Activated naive CD4-positive, alpha-beta T cell treated with anti-CD3 and anti-CD28 coated beads, Interleukin-2, amount 50 U/mL, for 72 hours (primary cell): ENCODE results near the gene TMEM30B. TPM values are rescaled to one million over a fixed set of nuclear protein-coding genes. Genes with fewer than 3 reads are reported as not detected.
"Not testable (repeated sequence)": the region's sequence is repeated elsewhere in the genome, so short reads cannot be mapped to it uniquely, and the experiment has no call there.

Source experiments
- ATAC-seq, 2 donors: fragments of 150-1000 bp; cut with Tn5 transposase; 2 replicates each; pipeline ENCODE4 v1.10.0; 2021; ENCODE audit warnings: mild to moderate bottlenecking in 2 of 2, moderate library complexity in 2 of 2
- DNase-seq, 2 donors: peaks; one replicate each; pipeline ENCODE4 v3.0.0; 2021 to 2022; ENCODE audit warnings: low spot score in 2 of 2
- H3K27ac Mint-ChIP-seq, 2 donors: one replicate each; pipeline ENCODE4 v1.8.0; 2022; ENCODE audit warnings: mild to moderate bottlenecking in 2 of 2, mixed read lengths in 2 of 2
- H3K36me3 Mint-ChIP-seq, 2 donors: one replicate each; pipeline ENCODE4 v1.8.0; 2022; ENCODE audit warnings: mixed read lengths in 2 of 2
- H3K9me3 Mint-ChIP-seq, 2 donors: one replicate each; pipeline ENCODE4 v1.8.0; 2022; ENCODE audit warnings: mixed read lengths in 2 of 2
- total RNA-seq, 2 donors: library from RNA; stranded (reverse); gene quantifications; one replicate each; pipeline ENCODE4 v1.2.3, GENCODE V29; 2022

The TMEM30B gene
- total RNA-seq: 1 to 10 TPM; 1.4 to 2.1 TPM

- H3K9me3 Mint-ChIP-seq: no peaks in the 10 kb centered on the region
Measured at GRCh38 chr14:61281186-61281947, at the start of gene TMEM30B. Gene TMEM30B, minus strand, starts transcription at chr14:61281338. Its CDS starts 191 bp downstream, at chr14:61281147.

GRCh38 chr14:61330511-61330910 is 49.4 kb upstream of the TMEM30B start:
- DNase-seq: no peak
- peak overlapping the region; percentile 92 to 98 for H3K27ac Mint-ChIP-seq
- peak; percentile 60 to 73 for ATAC-seq
- peaks cover 20 to 31% of the 10 kb centered on the region in 2 donors for H3K36me3 Mint-ChIP-seq
- no peaks in the 10 kb centered on the region for H3K9me3 Mint-ChIP-seq

More at GRCh38 chr14:61281186-61281947, at the start of gene TMEM30B:
- no peak for DNase-seq
- H3K36me3 Mint-ChIP-seq: peaks cover 0 to 7% of the 10 kb centered on the region in 2 donors
- peak within 1 kb of the TSS; percentile 41 to 91 for H3K27ac Mint-ChIP-seq
- ATAC-seq: no peak

GRCh38 chr14:61329478-61330051 is 48.4 kb upstream of the TMEM30B start:
- ATAC-seq: peak in 1 of 2 donors; percentile 8
- no peak for DNase-seq
- H3K9me3 Mint-ChIP-seq: no peaks in the 10 kb centered on the region
- peak overlapping the region; percentile 92 to 98 for H3K27ac Mint-ChIP-seq
- peaks cover 18 to 34% of the 10 kb centered on the region in 2 donors for H3K36me3 Mint-ChIP-seq

GRCh38 chr14:61328626-61329262 is 47.6 kb upstream of the TMEM30B start:
- ATAC-seq (peak in 1 of 2 donors; percentile 27), DNase-seq (no peak)
- H3K36me3 Mint-ChIP-seq: peaks cover 21 to 37% of the 10 kb centered on the region in 2 donors
- H3K9me3 Mint-ChIP-seq: no peaks in the 10 kb centered on the region
- H3K27ac Mint-ChIP-seq: peak overlapping the region; percentile 92 to 98

GRCh38 chr14:61326847-61327246 is 45.7 kb upstream of the TMEM30B start:
- no peak for DNase-seq
- peaks cover 37 to 54% of the 10 kb centered on the region in 2 donors for H3K36me3 Mint-ChIP-seq
- peak overlapping the region; percentile 92 to 98 for H3K27ac Mint-ChIP-seq
- H3K9me3 Mint-ChIP-seq: no peaks in the 10 kb centered on the region
- no peak for ATAC-seq

- Mint-ChIP-seq H3K9me3 (no peaks in the 10 kb centered on the region), H3K36me3 (peaks cover 37 to 54% of the 10 kb centered on the region in 2 donors), H3K27ac (peak overlapping the region; percentile 9 to 92)
- DNase-seq (no peak), ATAC-seq (peak in 1 of 2 donors; percentile 31)
Measured at GRCh38 chr14:61326146-61326545, 45.0 kb upstream of the TMEM30B start.

- Mint-ChIP-seq H3K27ac (peak overlapping the region; percentile 9 to 92), H3K9me3 (no peaks in the 10 kb centered on the region), H3K36me3 (peaks cover 37 to 53% of the 10 kb centered on the region in 2 donors)
- ATAC-seq (peak; percentile 23 to 25), DNase-seq (no peak)
Measured at GRCh38 chr14:61325166-61325565, 44.0 kb upstream of the TMEM30B start.

- Mint-ChIP-seq H3K9me3 (no peaks in the 10 kb centered on the region), H3K36me3 (peaks cover 32 to 44% of the 10 kb centered on the region in 2 donors), H3K27ac (peak overlapping the region; percentile 92 to 97)
- no peak for DNase-seq
- ATAC-seq: no peak
Measured at GRCh38 chr14:61323970-61324369, 42.8 kb upstream of the TMEM30B start.

GRCh38 chr14:61322799-61323290 is 41.7 kb upstream of the TMEM30B start:
- peak; percentile 32 to 44 for ATAC-seq
- Mint-ChIP-seq H3K9me3 (no peaks in the 10 kb centered on the region), H3K27ac (peak overlapping the region; percentile 92 to 97), H3K36me3 (peaks cover 32 to 39% of the 10 kb centered on the region in 2 donors)
- DNase-seq: no peak

- Mint-ChIP-seq H3K27ac (peak overlapping the region; percentile 92 to 97), H3K36me3 (peaks cover 29 to 35% of the 10 kb centered on the region in 2 donors), H3K9me3 (no peaks in the 10 kb centered on the region)
- DNase-seq (peak in 1 of 2 donors; percentile 79), ATAC-seq (peak; percentile 3 to 18)
Measured at GRCh38 chr14:61322011-61322798, 41.1 kb upstream of the TMEM30B start.

GRCh38 chr14:61321385-61322010 is 40.4 kb upstream of the TMEM30B start, which contains the start of gene PRKCH:
Gene PRKCH, plus strand, starts transcription at chr14:61321579. Its CDS starts 523 bp downstream, at chr14:61322102.
- Mint-ChIP-seq H3K27ac (peak within 1 kb of the TSS; percentile 92 to 97), H3K36me3 (peaks cover 24 to 30% of the 10 kb centered on the region in 2 donors), H3K9me3 (no peaks in the 10 kb centered on the region)
- peak; percentile 66 to 67 for ATAC-seq
- peak; percentile 75 to 88 for DNase-seq

- ATAC-seq (no peak), DNase-seq (no peak)
- no peaks in the 10 kb centered on the region for H3K9me3 Mint-ChIP-seq
- peaks cover 24 to 30% of the 10 kb centered on the region in 2 donors for H3K36me3 Mint-ChIP-seq
- H3K27ac Mint-ChIP-seq: peak overlapping the region in 1 of 2 donors; percentile 92
Measured at GRCh38 chr14:61320806-61321384, 39.8 kb upstream of the TMEM30B start.

GRCh38 chr14:61320170-61320569 is 39.0 kb upstream of the TMEM30B start:
- not testable (repeated sequence) for H3K9me3 Mint-ChIP-seq, DNase-seq, H3K27ac Mint-ChIP-seq, ATAC-seq
- H3K36me3 Mint-ChIP-seq: peaks cover 24 to 27% of the 10 kb centered on the region in 2 donors

- peaks cover 0 to 2% of the 10 kb centered on the region in 2 donors for H3K9me3 Mint-ChIP-seq
- DNase-seq (no peak), ATAC-seq (no peak)
- peaks cover 24 to 31% of the 10 kb centered on the region in 2 donors for H3K36me3 Mint-ChIP-seq
- H3K27ac Mint-ChIP-seq: no peak overlapping the region
Measured at GRCh38 chr14:61319706-61320105, 38.6 kb upstream of the TMEM30B start.

- Mint-ChIP-seq H3K27ac (no peak overlapping the region), H3K9me3 (peaks cover 0 to 7% of the 10 kb centered on the region in 2 donors), H3K36me3 (peaks cover 20 to 33% of the 10 kb centered on the region in 2 donors)
- ATAC-seq: no peak
- no peak for DNase-seq
Measured at GRCh38 chr14:61319086-61319485, 37.9 kb upstream of the TMEM30B start.
